GM12801 (cell line): ENCODE data around the gene SMTNL1.

Source experiments
- CTCF ChIP-seq: IDR thresholded peaks from one replicate; pipeline ENCODE4 v1.5.1; 2011; ENCODE audit warnings: control low read depth; ENCODE audit not compliant: insufficient read length; ENCODE audit errors: extremely low read depth

The SMTNL1 gene

GRCh38 chr11:57496109-57496820, 41.1 kb upstream of the SMTNL1 start:
- no peak for TF ChIP-seq CTCF

GRCh38 chr11:57497303-57498247, 39.8 kb upstream of the SMTNL1 start:
- no peak for TF ChIP-seq CTCF

- no peak for TF ChIP-seq CTCF
These were observed 38.9 kb upstream of the SMTNL1 start for GRCh38 chr11:57498540-57498939.

- no peak for TF ChIP-seq CTCF
These were observed 37.9 kb upstream of the SMTNL1 start for GRCh38 chr11:57499413-57499982.

GRCh38 chr11:57499983-57500461, 37.4 kb upstream of the SMTNL1 start:
- no peak for TF ChIP-seq CTCF

- no peak for TF ChIP-seq CTCF
These were observed 36.9 kb upstream of the SMTNL1 start for GRCh38 chr11:57500515-57500914.

- TF ChIP-seq CTCF = no peak
These were observed 36.5 kb upstream of the SMTNL1 start for GRCh38 chr11:57500926-57501325.
